ENCODE measurements around the gene COL3A1.

Gene COL3A1

DNA sequence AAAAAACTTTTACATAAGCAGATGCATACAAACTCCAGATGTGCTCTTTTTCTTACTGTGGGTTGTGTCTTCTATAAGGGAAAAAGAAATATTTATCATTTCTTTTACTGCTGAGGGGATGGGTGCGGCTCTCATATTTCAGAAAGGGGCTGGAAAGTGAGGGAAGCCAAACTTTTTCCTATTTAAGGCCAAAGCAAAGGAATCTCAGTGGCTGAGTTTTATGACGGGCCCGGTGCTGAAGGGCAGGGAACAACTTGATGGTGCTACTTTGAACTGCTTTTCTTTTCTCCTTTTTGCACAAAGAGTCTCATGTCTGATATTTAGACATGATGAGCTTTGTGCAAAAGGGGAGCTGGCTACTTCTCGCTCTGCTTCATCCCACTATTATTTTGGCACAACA lies at the start of gene COL3A1:
Gene COL3A1 (plus strand): TSS at position 210 of the 400 bp plus-strand sequence. CDS start 117 bp downstream, at position 327.
- no peak for DNase-seq (ENCODE audit: low spot score)

DNA sequence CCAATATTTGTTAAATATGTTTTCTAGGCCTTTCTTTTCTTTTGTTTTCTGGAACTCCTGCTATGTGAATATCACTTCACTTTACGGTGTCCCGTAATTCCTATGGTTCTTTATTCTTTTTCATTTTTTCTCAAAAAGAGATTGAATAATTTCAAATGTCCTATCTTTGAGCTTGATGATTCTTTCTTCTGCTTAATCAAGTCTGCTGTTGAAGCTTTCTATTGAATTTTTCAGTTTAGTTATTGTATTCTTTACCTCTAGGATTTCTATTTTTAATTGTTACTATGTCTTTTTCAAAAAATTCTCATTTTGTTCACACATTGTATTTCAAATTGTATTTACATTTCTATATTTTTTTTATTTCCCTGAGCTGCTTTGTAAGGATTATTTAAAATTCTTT lies 45.5 kb upstream of the COL3A1 start:
- DNase-seq (ENCODE audit: low spot score): no peak

DNA sequence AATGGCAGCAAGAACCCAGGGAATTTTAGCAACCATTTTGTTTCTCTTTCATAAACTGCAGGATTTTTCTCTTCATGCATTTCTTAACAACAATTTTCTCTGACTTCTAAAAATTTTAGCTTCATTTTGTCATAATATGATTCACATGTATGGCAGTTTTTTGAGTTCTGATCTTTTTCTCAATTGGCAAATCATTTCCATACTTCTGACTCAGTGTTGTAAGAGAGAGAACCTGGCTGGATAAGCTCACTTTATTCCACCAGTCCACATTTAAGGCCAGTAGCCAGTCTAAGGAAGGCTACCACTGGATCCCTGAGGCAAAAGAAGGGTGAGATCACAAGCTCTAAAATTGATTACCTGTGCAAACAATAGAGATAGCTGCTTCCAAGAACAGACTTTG lies 42.8 kb upstream of the COL3A1 start:
- no peak for DNase-seq (ENCODE audit: low spot score)

DNA sequence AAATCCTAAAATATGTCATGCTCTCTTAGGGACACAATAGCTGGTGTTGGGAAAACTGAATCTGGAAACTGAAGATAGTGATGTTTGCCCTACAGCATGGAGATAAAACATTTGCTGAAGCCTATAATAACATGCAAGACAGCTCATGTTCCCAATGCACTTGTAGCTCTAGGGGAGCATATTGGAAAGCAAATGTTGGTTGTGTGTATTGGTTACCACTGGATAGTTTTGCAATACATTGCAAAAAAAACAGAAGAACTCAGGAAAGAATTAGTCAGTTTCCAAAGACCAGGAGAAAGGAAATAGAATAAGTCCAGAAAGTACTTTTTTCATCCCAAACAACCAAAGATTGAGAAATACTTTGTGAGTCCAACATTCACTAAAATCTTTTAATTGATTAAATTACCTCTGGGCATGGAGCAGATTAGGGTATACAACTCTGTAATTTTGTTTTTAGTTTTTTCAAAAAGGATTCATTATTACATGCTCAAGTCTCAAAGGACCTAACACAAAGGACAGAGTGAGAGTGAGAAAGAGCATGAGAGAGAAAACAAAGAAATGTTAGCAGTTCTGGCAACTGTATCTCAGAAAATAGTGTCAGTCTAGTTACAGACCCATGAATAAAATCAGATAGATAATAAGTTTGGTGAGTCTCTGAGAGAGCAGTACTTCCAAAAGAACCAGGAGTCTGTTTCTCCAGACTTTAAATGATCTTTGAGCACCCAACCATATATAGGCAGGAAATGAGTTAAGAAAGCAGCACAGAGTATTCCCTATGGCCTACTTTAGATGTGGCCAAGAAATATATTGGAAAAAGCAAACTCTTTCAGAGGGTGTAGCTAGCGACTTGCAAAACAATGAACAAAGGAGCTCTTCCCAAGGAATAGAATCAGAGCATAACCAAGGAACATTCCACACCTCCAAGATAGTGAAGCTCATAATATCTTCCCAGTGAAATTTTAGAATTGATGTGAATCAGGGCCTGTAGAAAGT lies 36.6 kb upstream of the COL3A1 start:
- DNase-seq (ENCODE audit: low spot score): no peak

DNA sequence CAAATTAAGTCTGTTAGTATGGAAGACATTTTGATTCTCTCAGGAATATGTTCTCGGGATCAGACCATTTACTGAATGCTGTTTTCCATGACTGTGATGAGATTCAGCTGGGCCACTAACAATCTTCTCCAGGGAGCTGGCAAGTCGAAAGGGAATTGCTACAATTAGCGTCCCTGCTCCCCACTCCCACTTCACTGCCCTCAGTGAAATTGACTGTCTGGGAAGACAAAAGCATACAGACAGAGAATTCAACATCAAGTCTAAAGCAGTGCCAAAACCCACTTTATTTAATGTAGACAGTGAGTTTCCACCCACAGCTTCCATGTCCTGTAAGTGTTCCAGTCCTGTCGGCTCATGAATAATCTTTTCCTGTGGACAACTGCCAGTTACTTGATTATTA lies 34.0 kb upstream of the COL3A1 start:
- no peak for DNase-seq (ENCODE audit: low spot score)

DNA sequence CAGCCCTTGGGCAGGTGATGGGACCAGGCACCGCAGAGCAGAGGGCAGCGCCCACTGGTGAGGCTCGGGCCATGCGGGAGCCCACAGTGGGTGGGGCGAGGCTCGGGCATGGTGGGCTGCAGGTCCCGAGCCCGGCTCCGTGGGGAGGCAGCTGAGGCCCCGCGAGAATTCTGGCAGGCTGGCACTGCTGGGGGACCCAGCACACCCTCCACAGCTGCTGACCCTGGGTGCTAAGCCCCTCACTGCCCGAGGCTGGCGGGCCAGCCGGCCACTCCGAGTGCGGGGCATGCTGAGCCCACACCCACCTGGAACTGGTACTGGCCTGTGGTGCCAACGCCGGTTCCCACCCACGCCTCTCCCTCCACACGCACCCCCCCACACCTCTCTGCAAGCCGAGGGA lies 29.7 kb upstream of the COL3A1 start:
- no peak for DNase-seq (ENCODE audit: low spot score)

DNA sequence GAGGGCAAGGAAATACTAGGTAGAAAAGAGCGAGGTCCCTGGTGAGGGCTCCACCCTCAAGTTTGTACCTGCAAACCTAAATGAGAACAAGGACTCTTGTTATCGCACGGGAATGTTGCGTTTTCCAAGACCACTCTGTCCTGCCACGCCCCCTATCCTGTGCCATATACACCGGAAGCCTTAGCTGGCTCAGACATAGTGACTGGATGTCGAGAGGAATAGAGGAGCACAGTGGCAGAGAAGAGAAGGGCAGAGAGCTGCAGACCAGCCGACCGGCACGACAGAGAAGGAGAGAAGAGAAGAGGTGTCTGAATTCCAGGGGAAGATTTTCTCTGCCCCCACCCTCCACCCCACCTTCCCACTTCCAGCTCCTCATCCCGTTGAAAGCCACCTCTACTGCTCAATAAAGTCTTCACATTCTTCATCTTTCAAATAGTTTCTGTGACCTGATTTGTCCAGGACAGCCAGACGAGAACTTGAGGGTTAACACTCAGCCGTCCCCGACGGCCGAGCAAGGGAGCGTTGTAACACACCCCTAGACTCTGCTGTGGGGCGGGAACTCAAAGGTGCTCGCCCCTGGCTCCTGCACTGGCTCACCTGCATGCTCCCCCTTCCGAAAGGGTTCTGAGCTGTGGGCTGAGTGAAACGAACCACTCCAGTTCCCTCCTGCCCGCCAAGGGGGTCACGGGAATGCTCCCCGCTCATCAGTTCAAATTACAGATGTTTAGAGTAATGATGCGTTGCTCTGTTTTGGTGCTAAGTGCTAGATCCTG lies 24.9 kb upstream of the COL3A1 start:
- no peak for DNase-seq (ENCODE audit: low spot score)

DNA sequence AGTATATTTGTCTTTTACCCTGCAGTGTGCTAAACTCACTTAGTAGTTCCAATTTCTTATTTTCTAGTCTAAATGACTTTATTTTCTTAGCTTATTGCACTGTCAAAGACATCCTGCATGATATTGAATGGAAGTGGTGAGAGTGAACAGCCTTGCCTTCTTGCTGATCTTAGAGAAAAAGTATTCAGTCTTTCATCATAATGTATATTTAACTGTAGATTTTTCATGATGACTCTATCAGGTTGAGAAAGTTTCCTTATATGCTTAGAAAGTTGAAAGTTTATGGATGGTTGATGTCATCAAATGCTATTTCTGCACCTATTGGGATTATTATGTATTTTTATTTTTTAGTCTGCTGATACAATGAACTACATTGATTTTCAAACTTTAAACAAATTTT lies 21.3 kb upstream of the COL3A1 start:
- no peak for DNase-seq (ENCODE audit: low spot score)

DNA sequence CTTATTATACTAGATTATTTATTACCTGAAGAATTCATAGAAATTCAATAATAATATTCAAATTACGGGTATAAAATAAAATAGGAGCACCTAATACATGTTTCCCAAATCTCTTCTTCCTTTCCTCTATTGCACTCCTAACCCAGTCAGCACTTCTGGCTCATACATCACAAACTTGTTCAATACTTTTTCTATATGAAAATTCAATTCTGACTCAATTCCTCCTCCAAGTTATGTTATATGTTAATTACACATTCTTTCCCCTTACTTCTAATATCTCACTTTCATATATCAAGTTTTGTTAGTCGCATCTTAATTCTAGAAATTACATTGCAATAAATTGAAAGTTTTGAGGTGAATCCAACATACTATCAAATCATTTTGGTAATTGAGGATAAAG lies 17.9 kb upstream of the COL3A1 start:
- no peak for DNase-seq (ENCODE audit: low spot score)

DNA sequence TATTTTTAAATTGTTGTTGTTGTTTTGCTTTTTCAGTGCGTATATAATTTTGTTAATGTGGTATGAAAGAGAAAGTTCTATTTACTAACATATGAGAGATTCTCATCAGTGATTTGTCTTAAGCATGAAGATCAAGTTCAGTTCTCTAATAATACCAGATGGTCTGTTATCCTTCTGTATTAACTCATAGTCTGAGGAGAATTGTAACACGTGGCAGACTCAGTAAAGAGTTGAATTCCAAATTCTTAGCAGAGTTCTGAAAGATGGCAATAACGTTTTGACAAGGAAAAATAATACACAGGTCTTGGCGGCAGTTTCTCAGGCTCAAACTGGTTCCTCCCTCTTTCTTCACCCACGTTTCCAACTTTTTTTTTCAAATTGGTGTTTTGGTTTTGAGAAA lies 17.2 kb upstream of the COL3A1 start:
- DNase-seq (ENCODE audit: low spot score): no peak

DNA sequence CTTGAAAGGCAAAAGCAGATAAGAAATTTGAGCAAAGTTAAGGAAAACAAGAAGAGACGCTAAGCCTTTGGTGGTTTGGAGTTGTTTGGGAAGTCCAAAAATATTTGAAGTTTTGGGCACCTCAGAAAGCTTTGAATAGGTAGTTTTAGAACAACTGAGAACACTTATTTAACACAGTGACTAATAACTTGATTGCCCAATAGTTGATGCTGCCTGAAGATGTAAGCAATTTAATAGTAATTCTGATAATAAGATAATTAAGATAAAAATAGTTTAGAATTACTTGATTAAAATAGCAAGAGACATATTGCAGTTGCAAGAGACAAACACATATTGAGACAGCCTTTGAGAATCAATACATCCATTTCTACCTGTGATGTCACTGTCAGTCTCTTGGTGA lies 16.5 kb upstream of the COL3A1 start:
- DNase-seq (ENCODE audit: low spot score): no peak

DNA sequence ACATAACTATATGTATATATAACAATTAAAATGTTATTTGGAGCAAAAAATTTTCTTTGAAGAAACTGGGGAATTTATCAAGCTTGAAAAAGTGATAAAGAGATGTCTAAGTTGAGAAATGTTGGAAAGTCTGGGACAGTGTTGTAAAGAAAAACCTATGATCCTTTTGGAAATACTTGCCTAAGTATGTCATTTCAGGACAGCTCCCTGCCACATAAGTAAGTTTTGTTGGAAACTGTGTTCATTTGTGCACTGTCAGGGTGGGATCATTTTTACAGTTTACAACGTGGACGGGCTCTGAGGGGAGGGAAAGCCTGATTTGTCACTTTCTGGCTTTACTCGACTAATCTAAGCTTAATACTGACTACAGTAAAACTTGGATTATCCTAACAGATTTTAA lies 10.4 kb upstream of the COL3A1 start:
- DNase-seq (ENCODE audit: low spot score): no peak

DNA sequence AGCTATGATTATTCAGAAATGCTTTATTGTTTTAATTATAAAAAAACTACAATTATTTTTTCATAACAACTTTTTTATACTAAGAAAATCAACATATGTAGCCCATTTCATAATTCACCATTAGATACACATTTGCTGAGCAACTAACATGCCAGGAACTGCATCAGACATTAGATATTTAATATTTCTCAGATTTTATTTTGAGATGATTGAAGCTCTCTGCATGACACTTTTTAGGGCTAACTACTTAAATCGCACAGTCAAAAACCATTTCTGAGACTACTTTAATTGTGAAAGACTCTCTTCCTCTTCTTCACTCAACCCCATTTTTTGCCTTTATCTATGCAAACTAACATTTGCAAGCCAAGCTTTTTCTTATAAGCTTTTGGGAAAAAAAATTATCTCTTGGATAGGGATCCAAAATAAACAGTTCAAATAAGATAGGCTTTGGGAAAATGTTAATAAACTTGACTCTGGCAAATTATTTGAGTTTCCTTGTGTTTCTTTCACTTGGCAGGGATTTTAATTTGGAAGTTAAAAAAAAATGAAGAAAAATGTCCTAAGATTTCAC lies 9.1 kb upstream of the COL3A1 start:
- no peak for DNase-seq (ENCODE audit: low spot score)

DNA sequence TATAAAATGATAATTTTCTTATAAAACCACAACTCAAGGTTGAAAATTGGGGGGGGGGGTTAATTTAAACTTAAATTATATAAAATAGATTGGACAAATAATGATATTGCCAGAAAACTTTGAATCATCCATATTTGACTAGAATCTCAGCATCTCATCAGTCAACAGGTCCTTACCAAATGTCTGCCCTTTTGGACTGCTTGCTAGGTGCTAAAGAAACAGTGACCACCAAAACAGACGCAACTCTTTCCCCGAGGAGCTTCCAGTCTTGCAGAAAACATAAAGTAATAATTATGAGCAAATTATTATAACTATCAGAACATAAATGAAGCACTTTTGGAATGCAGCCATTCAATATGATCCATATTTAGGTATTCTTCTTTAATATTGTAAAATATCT lies 8.6 kb upstream of the COL3A1 start:
- DNase-seq (ENCODE audit: low spot score): no peak

DNA sequence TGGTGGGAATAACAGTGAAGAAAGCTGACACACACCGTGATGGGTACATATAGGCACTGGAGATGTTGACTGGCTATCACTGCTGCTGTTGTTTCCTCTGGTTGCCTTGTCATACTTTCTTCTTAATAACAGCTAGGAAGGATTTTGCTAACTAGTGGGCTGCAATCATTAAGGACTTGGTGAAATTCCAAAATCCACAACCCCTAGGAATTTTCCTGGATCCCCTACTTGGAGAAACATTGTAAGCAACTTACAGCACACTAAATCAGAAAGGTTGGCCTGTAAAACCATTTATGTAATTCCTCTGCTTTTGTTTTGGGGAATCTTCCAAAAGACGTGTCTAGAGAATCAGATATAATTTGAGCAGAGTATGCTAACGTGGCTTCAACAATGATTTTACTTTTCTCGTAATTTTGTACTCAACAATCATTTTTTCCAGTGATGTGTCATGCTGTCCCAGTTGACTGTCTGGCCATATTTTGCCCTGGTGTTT lies 8.0 kb upstream of the COL3A1 start:
- DNase-seq (ENCODE audit: low spot score): no peak

DNA sequence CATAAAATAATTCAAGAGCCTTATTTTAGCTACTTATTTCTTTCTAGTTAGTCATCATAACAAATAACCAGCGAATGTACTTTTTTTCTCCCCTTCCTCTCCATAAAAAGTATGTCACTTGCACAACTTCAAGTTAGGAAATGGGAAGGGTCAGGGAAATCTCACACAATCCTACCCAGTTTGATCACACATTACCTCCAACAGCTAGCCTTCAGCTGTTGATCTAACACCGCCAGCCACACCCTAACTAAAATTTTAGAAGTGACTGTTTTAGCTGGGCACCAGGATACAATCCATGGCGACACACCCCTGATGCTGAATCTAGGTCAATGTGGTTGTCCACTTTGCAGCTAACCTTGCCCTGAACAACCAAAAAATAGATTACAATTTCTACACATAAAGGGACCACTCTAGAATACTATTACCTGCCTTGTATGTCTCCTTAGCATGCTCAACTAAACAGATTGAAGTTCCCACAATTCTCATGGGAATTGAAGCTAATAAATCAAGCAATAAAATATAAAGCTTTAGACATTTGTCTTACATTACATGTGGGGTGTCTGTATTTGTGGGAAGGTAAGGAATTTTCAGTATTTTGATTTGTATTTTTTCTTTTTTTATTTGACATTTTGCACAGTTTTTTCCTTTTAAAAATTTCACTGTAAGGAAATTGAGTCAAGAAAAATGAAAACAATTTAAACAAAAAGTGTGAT lies 7.3 kb upstream of the COL3A1 start:
- no peak for DNase-seq (ENCODE audit: low spot score)

DNA sequence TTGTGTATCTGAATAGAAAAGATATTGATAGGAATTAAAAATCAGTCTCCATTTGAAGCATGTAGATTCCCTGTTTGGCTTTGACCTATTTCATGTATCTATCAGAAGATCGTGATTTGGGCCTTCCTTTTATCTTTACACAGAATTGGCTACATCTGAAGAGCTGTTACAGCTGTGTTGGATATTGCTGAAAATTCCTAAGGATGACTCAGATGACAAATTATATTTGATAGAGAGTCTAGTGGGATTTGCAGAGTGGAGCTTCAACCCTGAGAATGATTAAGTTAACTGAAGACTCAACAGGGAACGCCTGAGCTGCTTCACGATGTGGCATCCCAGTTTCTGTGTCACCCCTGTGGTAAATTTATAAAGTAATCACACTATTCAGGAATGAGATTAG lies 4.9 kb upstream of the COL3A1 start:
- no peak for DNase-seq (ENCODE audit: low spot score)

DNA sequence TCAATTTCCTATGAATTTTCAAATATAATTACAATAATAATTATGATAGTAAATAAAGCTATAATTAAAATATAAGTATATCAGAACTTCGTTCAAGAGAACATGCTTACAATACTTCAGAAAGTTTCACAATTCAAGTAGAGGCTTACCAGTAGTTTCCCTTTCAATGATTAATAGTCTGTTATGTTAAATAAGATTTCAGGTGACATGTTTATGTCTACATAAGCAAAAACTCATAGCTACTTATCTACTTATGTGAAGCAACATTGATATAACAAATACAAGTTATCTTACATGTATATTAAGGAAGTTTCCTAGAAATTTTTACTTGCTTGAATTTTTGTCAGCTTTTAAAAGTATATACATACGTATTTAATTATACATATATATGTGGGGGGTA lies 4.5 kb upstream of the COL3A1 start:
- DNase-seq (ENCODE audit: low spot score): no peak

DNA sequence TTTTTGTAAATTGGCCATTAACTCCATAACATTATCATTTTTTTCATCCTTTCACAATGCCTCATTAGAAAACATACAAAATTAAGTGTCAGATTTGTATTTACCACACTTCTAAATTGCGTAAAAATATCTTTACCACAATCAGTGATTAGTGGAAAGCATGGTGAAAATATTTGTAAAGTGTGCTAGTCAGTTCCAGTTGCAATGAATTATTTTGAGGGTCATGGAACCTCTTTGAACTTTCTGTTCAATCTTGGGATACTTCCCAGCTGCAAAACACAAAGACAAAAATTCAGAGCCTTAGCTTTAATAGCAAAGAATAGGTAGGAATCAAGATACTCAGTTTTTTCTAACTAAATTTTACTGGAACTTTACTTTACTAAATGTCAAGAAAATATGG lies 4.0 kb upstream of the COL3A1 start:
- DNase-seq (ENCODE audit: low spot score): no peak

DNA sequence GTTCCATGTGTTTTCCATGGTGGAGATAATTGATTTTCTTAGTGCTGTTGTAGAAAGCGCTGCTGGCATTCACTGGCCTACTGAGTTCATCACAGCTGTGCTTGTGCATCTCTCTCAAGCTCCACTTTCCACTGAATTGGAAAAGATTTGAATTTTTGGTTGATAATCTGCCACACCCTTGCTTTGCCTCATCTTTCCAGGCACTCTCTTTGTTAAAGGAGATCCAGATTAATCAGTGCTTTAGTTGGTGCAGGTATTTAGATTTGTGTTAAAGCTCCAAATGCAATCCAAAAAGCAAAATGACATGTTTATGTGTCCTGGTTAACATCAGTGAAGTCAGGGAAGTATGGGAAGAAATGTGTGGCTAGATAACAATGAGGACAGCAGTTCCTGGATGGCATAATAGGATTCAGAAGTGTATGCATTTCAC lies 2.7 kb upstream of the COL3A1 start:
- no peak for DNase-seq (ENCODE audit: low spot score)

DNA sequence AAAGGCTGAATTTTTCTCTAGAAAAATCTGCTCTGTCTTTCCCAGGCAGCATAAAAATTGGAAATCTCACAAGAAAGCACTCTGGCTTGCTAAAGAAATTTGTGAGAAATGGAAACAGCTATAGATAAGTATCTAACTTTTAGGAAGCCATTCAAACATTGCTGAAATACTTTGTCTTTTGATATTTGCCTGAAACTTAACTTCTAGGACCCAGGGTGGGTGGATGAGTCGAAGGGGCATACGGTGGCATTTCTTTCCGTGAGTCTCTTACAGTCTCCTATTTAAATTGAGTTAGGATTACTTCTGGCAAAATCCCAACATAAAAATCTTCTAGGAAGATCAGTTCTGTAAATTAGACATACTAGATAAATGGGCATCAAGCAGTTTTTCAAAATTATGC lies 532 bp upstream of the COL3A1 start:
- no peak for DNase-seq (ENCODE audit: low spot score)

DNA sequence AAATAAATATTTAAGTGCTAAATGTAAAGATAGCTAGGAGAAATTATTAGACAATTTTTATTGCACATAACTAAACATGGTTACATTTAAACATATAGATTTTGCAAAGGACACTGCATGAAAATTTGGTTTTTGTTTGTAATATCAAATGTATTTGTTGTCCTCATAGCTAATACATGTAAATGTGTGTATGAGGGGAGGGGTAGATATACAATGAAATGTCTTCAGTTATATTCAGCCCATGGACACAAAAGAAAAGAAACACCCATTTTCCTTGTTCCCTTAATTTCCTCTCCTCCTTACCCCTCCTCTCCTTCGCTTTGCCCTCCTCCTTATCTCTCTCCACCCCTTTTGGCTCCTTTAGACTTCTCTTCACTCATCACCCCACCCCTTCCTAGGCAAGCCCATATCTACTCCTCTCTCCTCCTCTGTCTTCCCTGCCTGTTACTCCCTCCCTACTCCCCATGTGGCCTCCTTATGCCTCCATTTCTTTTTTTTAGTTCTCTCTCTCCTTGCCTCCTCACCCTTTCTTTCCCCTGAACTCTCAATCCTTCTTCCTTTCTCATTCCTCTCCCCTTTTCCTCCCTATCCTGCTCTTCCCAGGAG lies 1.4 kb downstream of the COL3A1 start:
- DNase-seq (ENCODE audit: low spot score): no peak
